Endodermal cell (in vitro differentiated cells): Measurements from ENCODE around the gene NIM1K. TPM values are rescaled to one million over a fixed set of nuclear protein-coding genes. Genes with fewer than 3 reads are reported as not detected.
A peak's percentile ranks its signal among the peaks of the same experiment; 100 is the strongest.

Experiments used
- DNase-seq: peaks from one replicate; pipeline ENCODE4 v3.0.0-alpha.2; 2017
- H3K27ac ChIP-seq: 2 replicates; pipeline ENCODE4 v1.5.1; 2013; ENCODE audit warnings: mild to moderate bottlenecking, low read depth, low read length, moderate library complexity
- H3K27me3 ChIP-seq: 2 replicates; pipeline ENCODE4 v1.6.1; 2013; ENCODE audit warnings: mild to moderate bottlenecking, low read length, moderate library complexity; ENCODE audit not compliant: insufficient read depth, control insufficient read depth, poor library complexity, severe bottlenecking
- H3K36me3 ChIP-seq: 2 replicates; pipeline ENCODE4 v1.7.0; 2013; ENCODE audit warnings: mild to moderate bottlenecking, low read length, moderate library complexity; ENCODE audit not compliant: control insufficient read depth, insufficient read depth
- H3K4me1 ChIP-seq: one replicate; pipeline ENCODE4 v1.7.0; 2013; ENCODE audit warnings: low read length; ENCODE audit not compliant: control insufficient read depth, insufficient read depth
- H3K4me3 ChIP-seq: 2 replicates; pipeline ENCODE4 v1.5.1; 2013; ENCODE audit warnings: mild to moderate bottlenecking, low read length, moderate library complexity
- H3K9ac ChIP-seq: 2 replicates; pipeline ENCODE4 v1.6.1; 2013; ENCODE audit warnings: mild to moderate bottlenecking, low read length, moderate library complexity; ENCODE audit not compliant: poor library complexity, severe bottlenecking; ENCODE audit errors: extremely low read depth
- H3K9me3 ChIP-seq: 2 replicates; pipeline ENCODE4 v1.6.1; 2013; ENCODE audit warnings: mild to moderate bottlenecking, low read length, moderate library complexity; ENCODE audit not compliant: control insufficient read depth
- H3K27ac Mint-ChIP-seq: 2 replicates; pipeline ENCODE4 v1.8.0; 2020; ENCODE audit warnings: mixed read lengths
- H3K27me3 Mint-ChIP-seq: 2 replicates; pipeline ENCODE4 v1.8.0; 2021; ENCODE audit warnings: mild to moderate bottlenecking, mixed read lengths; ENCODE audit not compliant: insufficient read depth
- H3K36me3 Mint-ChIP-seq: 2 replicates; pipeline ENCODE4 v1.8.0; 2020; ENCODE audit warnings: low read depth, mixed read lengths
- H3K4me1 Mint-ChIP-seq: 2 replicates; pipeline ENCODE4 v1.8.0; 2020; ENCODE audit warnings: mixed read lengths
- H3K4me3 Mint-ChIP-seq: 2 replicates; pipeline ENCODE4 v1.8.0; 2020; ENCODE audit warnings: mild to moderate bottlenecking, moderate library complexity, mixed read lengths
- H3K9me3 Mint-ChIP-seq: 2 replicates; pipeline ENCODE4 v1.8.0; 2020; ENCODE audit warnings: mild to moderate bottlenecking, mixed read lengths
- WGBS, 2 experiments: methylation state at CpG; one replicate each; pipeline versions ENCODE4 v1.1.5 to v1.1.7; 2013; ENCODE audit warnings: missing lambda C conversion rate in 2 of 2, mixed read lengths in 1 of 2; ENCODE audit not compliant: insufficient coverage in 1 of 2, insufficient read length in 1 of 2; 5-methylcytosine and 5-hydroxymethylcytosine counted together
- total RNA-seq, 2 donors: library from RNA; stranded (reverse); fragmentation: NEBNext Ultra II Directional in 1 of 2; extraction: Animal tissue kit (Norgen Biotek cat#: 25700) in 1 of 2; gene quantifications; 2 replicates in 1 of 2; 3 replicates in 1 of 2; pipeline ENCODE4 v1.2.1, GENCODE V29; 2021
- TF ChIP-seq, protein P1 (sequence below): fragments of 200-600 bp; sonication (generic); conservative IDR thresholded peaks from 2 replicates; pipeline ENCODE4 v1.5.0; 2021; ENCODE audit warnings: antibody characterized with exemption, mild to moderate bottlenecking

NIM1K gene
- total RNA-seq, 2 donors from 2014 or later = not detected

DNA sequence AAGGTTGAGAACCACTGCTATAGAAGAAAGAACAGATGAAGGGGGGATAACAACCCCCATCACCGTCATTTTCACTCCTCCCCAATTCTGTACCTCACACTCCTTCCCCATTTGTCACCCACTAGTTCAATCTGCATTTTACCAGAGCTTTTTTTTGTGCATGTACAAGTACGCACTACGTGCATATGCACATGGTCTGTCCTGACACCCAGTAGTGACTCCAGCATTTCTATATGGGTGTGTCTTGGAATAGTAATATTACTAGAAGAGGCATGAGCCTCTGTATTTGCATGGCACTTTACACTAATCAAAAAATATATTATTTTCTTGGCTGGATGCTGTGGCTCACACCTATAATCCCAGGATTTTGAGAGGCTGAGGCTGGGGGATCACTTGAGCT is 38.7 kb downstream of the NIM1K start:
- no peak overlapping the region for H3K27ac ChIP-seq
- H3K9ac ChIP-seq = no peak overlapping the region
- no peaks in the 10 kb centered on the region for H3K9me3 ChIP-seq
- no peaks in the 10 kb centered on the region for H3K4me1 ChIP-seq
- 93% methylated on average over 3 of the region's 3 CpGs; no CpG with 5 or more reads in 1 of the 2 experiments for WGBS, 2 experiments
- no peaks in the 10 kb centered on the region for H3K27me3 Mint-ChIP-seq
- H3K4me3 Mint-ChIP-seq = no peak overlapping the region
- H3K4me1 Mint-ChIP-seq = no peaks in the 10 kb centered on the region
- H3K27me3 ChIP-seq = no peaks in the 10 kb centered on the region
- no peak overlapping the region for H3K4me3 ChIP-seq
- no peaks in the 10 kb centered on the region for H3K9me3 Mint-ChIP-seq
- no peaks in the 10 kb centered on the region for H3K36me3 Mint-ChIP-seq
- TF ChIP-seq, protein P1, sequence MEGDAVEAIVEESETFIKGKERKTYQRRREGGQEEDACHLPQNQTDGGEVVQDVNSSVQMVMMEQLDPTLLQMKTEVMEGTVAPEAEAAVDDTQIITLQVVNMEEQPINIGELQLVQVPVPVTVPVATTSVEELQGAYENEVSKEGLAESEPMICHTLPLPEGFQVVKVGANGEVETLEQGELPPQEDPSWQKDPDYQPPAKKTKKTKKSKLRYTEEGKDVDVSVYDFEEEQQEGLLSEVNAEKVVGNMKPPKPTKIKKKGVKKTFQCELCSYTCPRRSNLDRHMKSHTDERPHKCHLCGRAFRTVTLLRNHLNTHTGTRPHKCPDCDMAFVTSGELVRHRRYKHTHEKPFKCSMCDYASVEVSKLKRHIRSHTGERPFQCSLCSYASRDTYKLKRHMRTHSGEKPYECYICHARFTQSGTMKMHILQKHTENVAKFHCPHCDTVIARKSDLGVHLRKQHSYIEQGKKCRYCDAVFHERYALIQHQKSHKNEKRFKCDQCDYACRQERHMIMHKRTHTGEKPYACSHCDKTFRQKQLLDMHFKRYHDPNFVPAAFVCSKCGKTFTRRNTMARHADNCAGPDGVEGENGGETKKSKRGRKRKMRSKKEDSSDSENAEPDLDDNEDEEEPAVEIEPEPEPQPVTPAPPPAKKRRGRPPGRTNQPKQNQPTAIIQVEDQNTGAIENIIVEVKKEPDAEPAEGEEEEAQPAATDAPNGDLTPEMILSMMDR = no peak
- H3K27ac Mint-ChIP-seq = no peak overlapping the region
- no peaks in the 10 kb centered on the region for H3K36me3 ChIP-seq
- no peak for DNase-seq

DNA sequence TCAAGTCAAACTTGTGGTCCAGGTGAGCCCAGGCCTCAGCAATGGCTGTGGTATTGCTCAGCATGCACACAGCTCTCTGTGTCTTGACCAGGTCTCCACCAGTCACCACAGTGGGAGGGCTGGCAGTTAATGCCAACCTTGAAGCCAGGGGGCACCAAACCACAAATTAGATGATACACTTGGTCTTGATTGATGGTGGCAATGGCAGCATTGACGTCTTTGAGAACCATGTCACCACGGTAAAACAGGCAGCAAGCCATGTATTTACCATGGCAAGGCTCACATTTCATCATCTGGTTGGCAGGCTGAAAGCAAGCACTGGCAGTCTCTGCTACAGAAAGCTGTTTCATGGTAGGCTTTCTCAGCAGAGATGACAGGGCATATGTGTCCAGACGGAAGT is 40.0 kb downstream of the NIM1K start:
- Mint-ChIP-seq H3K4me3 (no peak overlapping the region), H3K36me3 (no peaks in the 10 kb centered on the region), H3K27ac (no peak overlapping the region), H3K27me3 (no peaks in the 10 kb centered on the region), H3K4me1 (no peaks in the 10 kb centered on the region), H3K9me3 (no peaks in the 10 kb centered on the region)
- Histone ChIP-seq H3K27ac (no peak overlapping the region), H3K4me1 (no peaks in the 10 kb centered on the region), H3K36me3 (no peaks in the 10 kb centered on the region), H3K4me3 (no peak overlapping the region), H3K27me3 (no peaks in the 10 kb centered on the region), H3K9ac (no peak overlapping the region), H3K9me3 (no peaks in the 10 kb centered on the region)
- DNase-seq = peak; percentile 65
- WGBS, 2 experiments = 85 to 91% methylated on average over 3 of the region's 3 CpGs
- TF ChIP-seq, protein P1 = peak; percentile 55

DNA sequence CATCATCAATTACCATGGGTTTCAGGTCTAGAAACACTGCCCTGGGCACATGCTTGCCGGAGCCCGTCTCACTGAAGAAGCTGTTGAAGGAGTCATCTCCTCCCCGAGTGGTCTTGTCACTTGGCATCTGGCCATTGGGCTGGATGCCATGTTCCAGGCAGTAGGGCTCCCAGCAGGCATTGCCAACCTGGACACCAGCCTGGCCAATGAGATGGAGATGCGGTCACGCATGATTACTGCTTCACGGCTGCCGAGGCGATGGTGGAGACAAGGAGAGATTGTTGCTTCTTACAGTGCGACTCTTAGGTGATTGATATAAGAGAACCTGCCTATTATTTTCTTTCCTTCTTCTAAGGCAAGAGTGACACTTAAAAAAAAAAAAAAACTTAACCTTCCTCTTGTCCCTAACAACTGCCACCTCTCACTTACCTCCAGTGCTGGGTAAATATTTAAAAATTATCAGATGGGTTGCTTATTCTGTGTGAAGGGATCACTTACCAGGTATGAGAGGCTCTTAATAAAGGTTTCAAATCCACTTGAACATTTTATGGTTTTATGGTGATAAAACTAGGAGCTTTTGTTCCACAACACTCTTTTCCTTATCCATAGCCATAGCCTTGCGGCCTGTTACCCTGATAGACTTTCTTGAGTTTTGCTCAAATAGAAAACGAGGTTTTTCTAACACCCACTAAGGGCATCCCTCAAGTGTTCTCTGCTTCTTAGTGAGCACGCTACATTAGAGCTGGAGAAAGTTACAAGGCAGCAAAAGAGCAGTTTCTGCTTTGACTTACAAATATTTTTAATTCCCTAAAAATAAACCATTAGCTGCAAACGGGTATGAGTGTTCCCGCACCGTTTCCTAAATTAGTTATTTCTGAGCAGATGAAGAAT is 41.2 kb downstream of the NIM1K start:
- H3K9me3 Mint-ChIP-seq = no peaks in the 10 kb centered on the region
- TF ChIP-seq, protein P1 = no peak
- no peaks in the 10 kb centered on the region for H3K4me1 Mint-ChIP-seq
- H3K4me3 ChIP-seq = no peak overlapping the region
- H3K27ac ChIP-seq = no peak overlapping the region
- no peaks in the 10 kb centered on the region for H3K27me3 ChIP-seq
- DNase-seq = no peak
- no peaks in the 10 kb centered on the region for H3K27me3 Mint-ChIP-seq
- no peak overlapping the region for H3K4me3 Mint-ChIP-seq
- no peak overlapping the region for H3K27ac Mint-ChIP-seq
- 92 to 94% methylated on average over 12 to 15 of the region's 15 CpGs for WGBS, 2 experiments
- no peaks in the 10 kb centered on the region for H3K9me3 ChIP-seq
- H3K36me3 Mint-ChIP-seq = no peaks in the 10 kb centered on the region
- no peaks in the 10 kb centered on the region for H3K4me1 ChIP-seq
- no peaks in the 10 kb centered on the region for H3K36me3 ChIP-seq
- H3K9ac ChIP-seq = no peak overlapping the region
